Activated CD4-positive, CD25-positive, alpha-beta regulatory T cell treated with anti-CD3 and anti-CD28 coated beads, Interleukin-2, amount 50 U/mL, for 24 hours (primary cell): ENCODE results near the gene TRIM5.

Experiments used
- ATAC-seq, 2 donors: fragments of 150-1000 bp; cut with Tn5 transposase; one replicate each; pipeline ENCODE4 v1.10.0; 2021; ENCODE audit warnings: mild to moderate bottlenecking in 1 of 2, moderate library complexity in 1 of 2

The TRIM5 gene

DNA sequence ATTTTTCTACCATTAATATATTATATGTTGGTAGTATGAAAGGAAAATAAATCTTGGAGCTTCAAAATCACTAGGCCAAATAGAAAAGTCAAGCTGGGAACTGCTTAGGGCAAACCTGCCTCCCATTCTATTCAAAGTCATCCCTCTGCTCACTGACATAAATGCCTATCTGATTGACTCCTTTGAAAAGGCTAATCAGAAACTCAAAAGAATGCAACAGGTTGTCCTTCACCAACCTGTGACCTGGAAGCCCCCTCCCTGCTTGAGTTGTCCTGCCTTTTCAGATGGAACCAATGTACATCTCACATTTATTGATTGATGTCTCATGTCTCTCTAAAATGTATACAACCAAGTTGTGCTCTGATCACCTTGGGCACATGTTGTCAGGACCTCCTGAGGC, 63.3 kb downstream of the TRIM5 start:
- ATAC-seq = no peak

DNA sequence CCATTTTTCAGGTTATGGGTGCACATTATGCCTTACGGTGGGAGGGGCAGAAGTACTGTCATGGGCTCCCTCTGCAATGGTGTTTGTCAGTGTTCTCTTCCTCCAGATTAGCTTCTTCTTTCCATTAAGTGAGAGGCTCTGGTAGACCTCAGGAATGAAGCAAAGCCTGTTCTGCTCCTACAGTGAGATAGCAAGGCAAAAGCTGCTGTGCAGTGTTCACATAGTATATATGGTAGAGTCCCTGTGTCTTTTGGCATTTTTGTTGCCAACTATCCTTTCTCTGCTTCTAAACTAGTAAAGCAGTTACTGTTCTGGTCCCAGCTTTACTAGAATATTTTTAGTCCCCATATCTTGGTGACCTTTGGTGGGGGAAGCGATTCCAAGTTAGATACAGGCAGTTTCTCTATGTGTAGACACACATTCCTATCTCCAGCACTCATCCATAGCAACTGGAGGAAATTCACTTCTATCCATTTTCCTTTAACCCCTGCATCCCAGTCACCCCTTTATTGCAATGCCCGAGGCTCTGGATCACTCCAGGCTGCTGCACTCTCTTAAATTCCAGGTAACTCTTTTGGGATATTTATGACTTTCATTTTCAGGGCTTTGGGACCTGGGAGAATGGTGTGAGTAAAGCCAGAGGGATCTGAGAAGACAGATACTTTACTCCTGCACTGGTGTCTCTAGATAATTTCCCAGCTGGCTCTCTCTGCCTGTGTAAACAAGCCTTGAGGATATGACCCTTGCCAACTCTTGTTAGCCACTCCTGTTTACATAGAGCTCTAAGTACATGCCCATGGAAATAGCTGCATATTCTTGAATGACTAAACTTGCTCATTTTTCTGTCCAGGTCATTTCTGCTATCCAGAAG, 64.0 kb downstream of the TRIM5 start:
- no peak for ATAC-seq

DNA sequence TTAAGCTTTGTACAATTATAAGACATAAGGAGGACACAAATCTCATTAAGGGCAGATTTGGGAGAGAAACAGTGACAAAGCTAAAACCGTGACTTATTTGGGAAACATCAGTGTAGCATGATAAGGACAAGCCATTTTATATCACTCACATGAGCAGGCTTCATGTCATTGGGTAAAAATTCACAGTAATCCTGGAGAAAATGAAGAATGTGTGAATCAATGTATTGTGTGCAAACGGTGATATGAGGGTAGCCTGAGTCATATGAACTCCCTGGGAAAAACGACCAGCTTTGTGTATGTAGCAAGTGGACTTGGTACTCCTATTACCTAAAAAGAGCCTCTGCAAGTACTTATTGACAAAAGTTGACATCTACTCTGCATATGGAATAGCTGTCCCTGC, 66.1 kb downstream of the TRIM5 start:
- ATAC-seq = no peak
